ENCODE data around the gene ADAMTS12.
"Not testable (repeated sequence)": the region's sequence is repeated elsewhere in the genome, so short reads cannot be mapped to it uniquely, and the experiment has no call there.

Gene ADAMTS12

DNA sequence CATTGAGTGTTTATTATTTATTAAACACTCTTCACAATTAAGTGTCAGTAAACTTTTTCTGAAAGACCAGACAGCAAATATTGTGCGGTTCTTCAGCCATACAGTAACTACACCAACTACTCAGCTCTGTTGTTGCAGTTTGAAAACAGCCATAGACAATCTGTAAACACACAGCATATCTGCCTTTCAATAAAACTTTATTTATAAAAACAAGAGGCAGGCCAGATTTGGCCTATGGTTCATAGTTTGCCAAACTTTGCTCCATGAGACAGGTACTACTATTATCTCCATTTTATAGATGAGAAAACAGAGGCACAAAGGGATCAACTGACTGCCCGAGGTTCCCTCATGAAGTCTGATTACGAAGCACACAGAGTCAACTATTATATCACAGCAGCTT lies 11.5 kb downstream of the ADAMTS12 start:
- Mint-ChIP-seq H3K27ac (no peak overlapping the region), H3K4me1 (no peaks in the 10 kb centered on the region), H3K36me3 (no peaks in the 10 kb centered on the region), H3K9me3 (no peaks in the 10 kb centered on the region), H3K27me3 (no peaks in the 10 kb centered on the region), H3K4me3 (no peak overlapping the region)

- Mint-ChIP-seq H3K36me3 (no peaks in the 10 kb centered on the region), H3K27ac (no peak overlapping the region), H3K4me1 (no peaks in the 10 kb centered on the region), H3K27me3 (no peaks in the 10 kb centered on the region), H3K9me3 (peaks cover 4% of the 10 kb centered on the region), H3K4me3 (no peak overlapping the region)
Measured at GRCh38 chr5:33877449-33877848, 14.3 kb downstream of the ADAMTS12 start.

- Mint-ChIP-seq H3K9me3 (peaks cover 5% of the 10 kb centered on the region), H3K27me3 (peaks cover 5% of the 10 kb centered on the region), H3K27ac (no peak overlapping the region), H3K4me1 (no peaks in the 10 kb centered on the region), H3K36me3 (no peaks in the 10 kb centered on the region), H3K4me3 (no peak overlapping the region)
Measured at GRCh38 chr5:33867241-33867640, 24.5 kb downstream of the ADAMTS12 start.

DNA sequence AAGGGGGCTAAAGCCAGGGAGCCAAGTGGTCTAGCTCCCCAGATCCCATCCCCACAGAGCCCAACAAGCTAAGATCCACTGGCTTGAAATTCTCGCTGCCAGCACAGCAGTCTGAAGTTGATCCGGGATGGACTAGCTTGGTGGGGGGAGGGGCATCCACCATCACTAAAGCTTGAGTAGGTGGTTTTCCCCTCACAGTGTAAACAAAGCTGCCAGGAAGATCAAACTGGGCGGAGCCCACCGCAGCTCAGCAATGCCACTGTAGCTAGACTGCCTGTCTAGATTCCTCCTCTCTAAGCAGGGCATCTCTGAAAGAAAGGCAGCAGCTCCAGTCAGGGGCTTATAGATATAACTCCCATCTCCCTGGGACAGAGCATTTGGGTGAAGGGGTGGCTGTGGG lies 32.6 kb downstream of the ADAMTS12 start:
- H3K4me1 Mint-ChIP-seq = peaks cover 25% of the 10 kb centered on the region
- H3K27me3 Mint-ChIP-seq, H3K27ac Mint-ChIP-seq, H3K4me3 Mint-ChIP-seq, H3K36me3 Mint-ChIP-seq, H3K9me3 Mint-ChIP-seq: not testable (repeated sequence)

DNA sequence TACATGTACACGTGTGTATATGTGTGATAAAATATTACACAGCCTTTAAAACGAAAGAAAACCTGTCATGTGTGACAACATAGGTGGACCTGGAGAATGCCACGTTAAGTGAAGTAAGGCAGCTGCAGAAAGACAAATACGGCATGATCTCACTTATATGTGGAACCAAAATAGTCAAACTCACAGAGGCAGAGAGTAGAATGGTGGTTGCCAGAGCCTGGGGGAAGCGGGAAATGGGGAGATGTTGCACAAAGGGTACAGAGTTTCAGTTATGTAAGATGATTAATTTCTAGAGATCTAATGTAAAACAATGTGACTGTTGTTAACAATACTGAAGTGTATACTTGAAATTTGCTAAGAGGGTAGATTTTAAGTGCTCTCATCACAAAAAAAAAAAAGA lies 34.8 kb downstream of the ADAMTS12 start:
- Mint-ChIP-seq H3K36me3 (no peaks in the 10 kb centered on the region), H3K27me3 (no peaks in the 10 kb centered on the region), H3K4me3 (no peak overlapping the region), H3K27ac (no peak overlapping the region), H3K9me3 (no peaks in the 10 kb centered on the region), H3K4me1 (peaks cover 24% of the 10 kb centered on the region)

- no peak overlapping the region for H3K27ac Mint-ChIP-seq
Measured at GRCh38 chr5:33855396-33855795, 36.4 kb downstream of the ADAMTS12 start.

GRCh38 chr5:33854733-33855151 lies 37.0 kb downstream of the ADAMTS12 start:
- Mint-ChIP-seq H3K4me3 (no peak overlapping the region), H3K36me3 (no peaks in the 10 kb centered on the region), H3K27ac (no peak overlapping the region), H3K27me3 (no peaks in the 10 kb centered on the region), H3K9me3 (no peaks in the 10 kb centered on the region), H3K4me1 (peaks cover 24% of the 10 kb centered on the region)

More at GRCh38 chr5:33855396-33855795, 36.4 kb downstream of the ADAMTS12 start:
- H3K4me3 Mint-ChIP-seq = no peak overlapping the region
- no peaks in the 10 kb centered on the region for H3K9me3 Mint-ChIP-seq
- H3K27me3 Mint-ChIP-seq = no peaks in the 10 kb centered on the region
- H3K36me3 Mint-ChIP-seq = no peaks in the 10 kb centered on the region
- peaks cover 20% of the 10 kb centered on the region for H3K4me1 Mint-ChIP-seq

- Mint-ChIP-seq H3K27me3 (no peaks in the 10 kb centered on the region), H3K27ac (no peak overlapping the region), H3K9me3 (no peaks in the 10 kb centered on the region)
Measured at GRCh38 chr5:33852837-33853236, 39.0 kb downstream of the ADAMTS12 start.

DNA sequence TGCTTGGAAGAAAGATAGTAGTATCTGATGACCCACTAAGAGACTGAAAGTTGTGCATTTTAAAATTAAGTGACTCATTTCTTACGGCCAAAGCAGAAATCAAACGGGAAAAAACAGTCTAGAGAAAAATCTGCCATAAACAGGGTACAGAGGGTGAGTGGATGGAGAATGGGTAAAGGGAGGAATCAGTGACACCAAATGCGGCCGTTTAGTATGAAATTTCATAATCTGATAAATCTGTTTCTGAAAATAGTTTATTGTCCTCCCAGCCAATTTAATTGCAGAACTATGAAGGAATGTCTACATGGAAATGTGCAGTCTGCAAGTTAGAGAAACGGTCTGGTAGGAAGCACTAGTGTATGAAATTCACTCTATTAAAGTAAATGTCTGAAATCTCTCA lies 39.5 kb downstream of the ADAMTS12 start:
- H3K4me3 Mint-ChIP-seq = no peak overlapping the region
- no peaks in the 10 kb centered on the region for H3K27me3 Mint-ChIP-seq
- H3K27ac Mint-ChIP-seq = no peak overlapping the region
- H3K9me3 Mint-ChIP-seq = no peaks in the 10 kb centered on the region
- H3K4me1 Mint-ChIP-seq = peaks cover 9% of the 10 kb centered on the region
- no peaks in the 10 kb centered on the region for H3K36me3 Mint-ChIP-seq

More at GRCh38 chr5:33852837-33853236, 39.0 kb downstream of the ADAMTS12 start:
- Mint-ChIP-seq H3K36me3 (no peaks in the 10 kb centered on the region), H3K4me1 (peaks cover 12% of the 10 kb centered on the region), H3K4me3 (no peak overlapping the region)

DNA sequence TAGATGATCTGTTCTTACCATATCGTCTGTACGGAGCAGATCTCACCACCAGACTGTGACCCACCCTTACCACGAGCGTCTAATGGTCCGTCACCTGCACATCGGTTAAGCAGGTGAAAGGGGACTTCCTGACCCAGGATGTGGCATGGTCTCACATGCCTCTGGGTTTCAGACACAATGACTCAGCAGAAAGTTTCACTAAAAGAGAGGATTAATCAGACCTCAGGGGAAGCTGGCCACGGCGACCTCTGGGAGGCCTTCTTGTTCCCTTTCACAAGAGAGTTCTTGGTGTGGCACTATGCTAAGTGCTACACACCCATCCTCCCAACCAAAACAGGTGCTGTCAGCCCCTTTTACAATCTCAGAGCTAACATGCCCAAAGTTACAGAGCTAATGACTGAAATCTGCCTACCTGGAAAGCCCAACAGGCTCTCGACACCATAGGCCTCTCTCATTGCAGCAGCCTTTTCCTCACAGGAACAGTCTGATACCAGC lies 41.6 kb downstream of the ADAMTS12 start:
- Mint-ChIP-seq H3K4me3 (no peak overlapping the region), H3K27ac (no peak overlapping the region), H3K9me3 (no peaks in the 10 kb centered on the region), H3K36me3 (no peaks in the 10 kb centered on the region), H3K27me3 (no peaks in the 10 kb centered on the region), H3K4me1 (peaks cover 9% of the 10 kb centered on the region)

DNA sequence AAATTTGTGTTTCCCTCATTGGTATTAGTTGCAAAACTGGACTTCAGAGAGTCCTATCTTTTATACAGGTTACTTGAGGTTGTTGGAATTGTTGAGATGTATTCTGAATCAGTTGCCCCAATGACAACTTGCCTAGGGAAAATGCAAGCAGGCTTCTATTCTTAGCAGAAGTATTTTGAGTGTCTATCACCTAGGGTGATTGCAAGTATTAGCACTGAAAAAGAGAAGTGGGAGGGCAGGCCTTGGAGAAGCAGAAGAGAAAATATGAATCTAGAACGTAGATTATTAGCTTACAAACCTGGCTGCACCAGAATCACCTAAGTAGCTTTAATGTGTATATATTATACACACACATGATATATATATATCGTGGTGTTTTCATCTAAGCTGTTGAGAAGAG lies 43.2 kb downstream of the ADAMTS12 start:
- Mint-ChIP-seq H3K27ac (no peak overlapping the region), H3K4me3 (no peak overlapping the region), H3K4me1 (peaks cover 9% of the 10 kb centered on the region), H3K27me3 (no peaks in the 10 kb centered on the region), H3K36me3 (no peaks in the 10 kb centered on the region), H3K9me3 (no peaks in the 10 kb centered on the region)

DNA sequence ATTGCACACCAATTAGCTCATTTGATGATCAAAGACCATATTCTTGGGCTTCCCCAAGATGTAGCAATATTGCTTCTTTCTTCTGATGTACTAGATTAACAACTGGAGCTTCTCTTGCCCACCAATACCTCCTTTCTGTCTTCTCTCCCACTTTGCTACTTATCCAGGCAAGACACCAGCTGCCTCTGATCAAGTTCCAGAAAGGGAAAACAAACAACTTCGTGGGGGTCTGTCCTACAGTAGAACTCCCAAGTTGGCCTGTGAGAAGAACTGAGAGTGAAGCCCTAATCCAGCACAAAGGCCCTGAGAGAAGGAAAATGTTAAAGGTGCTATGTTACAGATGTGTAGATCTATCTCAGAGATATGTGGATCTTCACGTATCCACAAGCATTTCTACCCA lies 44.9 kb downstream of the ADAMTS12 start:
- Mint-ChIP-seq H3K9me3 (no peaks in the 10 kb centered on the region), H3K4me3 (no peak overlapping the region), H3K4me1 (peaks cover 11% of the 10 kb centered on the region), H3K27ac (no peak overlapping the region), H3K36me3 (no peaks in the 10 kb centered on the region), H3K27me3 (no peaks in the 10 kb centered on the region)

- Mint-ChIP-seq H3K4me1 (peaks cover 14% of the 10 kb centered on the region), H3K27ac (no peak overlapping the region), H3K27me3 (no peaks in the 10 kb centered on the region), H3K36me3 (no peaks in the 10 kb centered on the region), H3K4me3 (no peak overlapping the region), H3K9me3 (no peaks in the 10 kb centered on the region)
Measured at GRCh38 chr5:33843579-33843978, 48.2 kb downstream of the ADAMTS12 start.

DNA sequence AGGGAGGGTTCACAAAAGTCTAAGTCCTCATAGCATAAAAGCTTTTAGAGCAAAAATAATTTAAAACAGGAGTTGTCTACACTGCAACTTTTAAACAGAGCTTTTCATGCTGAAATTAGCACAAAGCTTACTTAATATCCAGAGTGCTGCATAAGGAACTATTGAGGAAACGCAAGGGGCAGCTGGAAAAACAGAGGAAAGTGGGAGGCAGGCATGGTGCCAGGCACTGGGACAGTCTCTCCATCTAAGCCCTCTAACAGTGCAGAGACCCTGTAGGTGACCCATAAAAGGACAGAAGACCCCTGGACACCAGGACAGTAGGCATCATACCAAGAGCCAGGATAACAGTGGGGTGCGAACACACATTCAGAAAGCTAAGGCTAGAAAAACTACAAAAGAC lies 49.3 kb downstream of the ADAMTS12 start:
- Mint-ChIP-seq H3K9me3 (no peaks in the 10 kb centered on the region), H3K27ac (no peak overlapping the region), H3K4me3 (no peak overlapping the region), H3K27me3 (no peaks in the 10 kb centered on the region), H3K36me3 (no peaks in the 10 kb centered on the region), H3K4me1 (peaks cover 14% of the 10 kb centered on the region)

GRCh38 chr5:33841891-33842290 lies 49.9 kb downstream of the ADAMTS12 start:
- Mint-ChIP-seq H3K27me3 (no peaks in the 10 kb centered on the region), H3K9me3 (no peaks in the 10 kb centered on the region), H3K4me1 (peaks cover 14% of the 10 kb centered on the region), H3K4me3 (no peak overlapping the region), H3K36me3 (no peaks in the 10 kb centered on the region), H3K27ac (no peak overlapping the region)

DNA sequence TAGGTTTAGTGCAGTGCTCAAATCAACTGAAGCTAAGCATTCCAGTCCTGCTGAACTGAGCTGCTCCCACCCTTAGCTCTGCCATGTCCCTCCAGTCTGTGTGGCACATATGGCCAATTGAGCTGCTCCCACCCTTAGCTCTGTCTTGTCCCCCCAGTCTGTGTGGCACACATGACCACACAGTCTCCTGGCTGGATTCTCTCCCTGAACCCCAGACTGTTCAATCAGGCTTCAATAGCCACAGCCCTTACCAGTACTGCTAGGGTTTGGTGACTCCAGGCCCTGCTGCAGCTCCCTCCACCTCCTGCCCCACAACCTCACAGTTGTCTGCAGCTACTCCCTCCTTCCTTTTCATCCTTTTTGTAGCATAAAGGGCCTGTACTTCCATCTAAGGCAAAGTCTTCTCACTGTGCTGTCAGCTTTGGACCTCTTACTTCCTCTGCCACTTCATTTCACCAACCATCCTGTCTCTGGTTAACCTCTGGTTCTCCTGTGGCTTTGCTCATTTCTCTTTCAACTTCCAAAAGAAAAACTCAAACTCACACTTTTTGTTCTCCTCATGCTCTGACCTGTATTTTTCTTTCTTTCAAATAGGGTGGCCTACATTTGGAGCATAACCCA lies 50.8 kb downstream of the ADAMTS12 start:
- Mint-ChIP-seq H3K4me1 (peaks cover 14% of the 10 kb centered on the region), H3K27ac (no peak overlapping the region), H3K9me3 (no peaks in the 10 kb centered on the region), H3K36me3 (no peaks in the 10 kb centered on the region), H3K4me3 (no peak overlapping the region), H3K27me3 (no peaks in the 10 kb centered on the region)

- Mint-ChIP-seq H3K9me3 (no peaks in the 10 kb centered on the region), H3K27me3 (no peaks in the 10 kb centered on the region), H3K4me1 (peaks cover 14% of the 10 kb centered on the region), H3K27ac (no peak overlapping the region), H3K4me3 (no peak overlapping the region), H3K36me3 (no peaks in the 10 kb centered on the region)
Measured at GRCh38 chr5:33837301-33837700, 54.5 kb downstream of the ADAMTS12 start.
